Measurements from ENCODE around the gene AOPEP. TPM values are rescaled to one million over a fixed set of nuclear protein-coding genes. Genes with fewer than 3 reads are reported as not detected.

The AOPEP gene
- total and polyA plus RNA-seq, 9 of the 15 experiments (the other 6 are each of a cell fraction or from before 2014, with no cell fraction given), result 4.5 to 19.3 (median 13.5) TPM

GRCh38 chr9:94780516-94780950, 54.0 kb downstream of the AOPEP start (continued):
- TF ChIP-seq MNT (conservative IDR thresholded peaks at IDR 0.05), result no peak
- no peak for TF ChIP-seq CXXC5 (CRISPR knock-in tag; IDR thresholded peaks at IDR 0.05)
- TF ChIP-seq ZBTB9 (CRISPR knock-in tag; IDR thresholded peaks at IDR 0.05), result 0 out of 2 replicates have a peak, but pooled peaks have one; percentile 50
- TF ChIP-seq STAT5A (IDR thresholded peaks at IDR 0.05; ENCODE audit: borderline replicate concordance, low read length), result 0 out of 2 replicates have a peak, but pooled peaks have one; percentile 37
- TF ChIP-seq SRSF7 (optimal IDR thresholded peaks at IDR 0.05; ENCODE audit: low read depth, low read length), result no peak
- TF ChIP-seq GMEB1 (CRISPR knock-in tag; IDR thresholded peaks at IDR 0.05), result no peak
- no peak for TF ChIP-seq SIRT6 (IDR thresholded peaks at IDR 0.05; ENCODE audit: low read depth, low read length)
- peak; percentile 45; the same call in 1 of the 2 replicates for TF ChIP-seq MTA2 (IDR thresholded peaks at IDR 0.05; ENCODE audit: low read depth)
- no peak for TF ChIP-seq ZNF780A (CRISPR knock-in tag; IDR thresholded peaks at IDR 0.05)
- no peak for TF ChIP-seq ZFX (CRISPR knock-in tag; IDR thresholded peaks at IDR 0.05)
- TF ChIP-seq CAMTA2 (CRISPR knock-in tag; conservative IDR thresholded peaks at IDR 0.05), result no peak
- TF ChIP-seq KDM1A (IDR thresholded peaks at IDR 0.05), result no peak
- TF ChIP-seq ZNF699 (CRISPR knock-in tag; IDR thresholded peaks at IDR 0.05; ENCODE audit: insufficient replicate concordance), result no peak
- TF ChIP-seq GATAD2B (IDR thresholded peaks at IDR 0.05; ENCODE audit: borderline replicate concordance), result no peak
- no peak for TF ChIP-seq ELF2 (CRISPR knock-in tag; IDR thresholded peaks at IDR 0.05)
- TF ChIP-seq NCOR1 (IDR thresholded peaks at IDR 0.05), result peak; percentile 49
- no peak for TF ChIP-seq ESRRA (IDR thresholded peaks at IDR 0.05; ENCODE audit: borderline replicate concordance, low read depth)
- peak; percentile 90 for TF ChIP-seq FOSL1 (tag; conservative IDR thresholded peaks at IDR 0.05)
- no peak for TF ChIP-seq ZNF121 (CRISPR knock-in tag; conservative IDR thresholded peaks at IDR 0.05)
- no peak for TF ChIP-seq NFE2L1 (tag; IDR thresholded peaks at IDR 0.05; ENCODE audit: borderline replicate concordance, low read depth)
- no peak for TF ChIP-seq SMARCC2 (IDR thresholded peaks at IDR 0.05; ENCODE audit: low read depth)
- no peak for TF ChIP-seq RBM15 (IDR thresholded peaks at IDR 0.05; ENCODE audit: insufficient read depth, low read length)
- no peak for TF ChIP-seq RHOXF2B (CRISPR knock-in tag; conservative IDR thresholded peaks at IDR 0.05)
- no peak for TF ChIP-seq EWSR1 (IDR thresholded peaks at IDR 0.05; ENCODE audit: borderline replicate concordance, low read depth, partially characterized antibody)
- no peak for TF ChIP-seq POLR3A (IDR thresholded peaks at IDR 0.05; ENCODE audit: borderline replicate concordance, extremely low read depth, insufficient read depth, insufficient read length)
- no peak for TF ChIP-seq ILK (tag; IDR thresholded peaks at IDR 0.05; ENCODE audit: borderline replicate concordance, low read depth)
- TF ChIP-seq SRSF3 (IDR thresholded peaks at IDR 0.05; ENCODE audit: insufficient read depth, low read length), result no peak

All from K562 (cell line).